Uterus (tissue), 4 donors: Measurements from ENCODE around the gene LAMC3. TPM values are rescaled to one million over a fixed set of nuclear protein-coding genes. Genes with fewer than 3 reads are reported as not detected.

Experiments
- DNase-seq, 2 donors: peaks; one replicate each; pipeline ENCODE4 v3.0.0-alpha.2; 2019 to 2020
- H3K27ac ChIP-seq, 2 donors: fragments of 200-600 bp; sonication (generic); 1 replicate in 1 of 2; 2 replicates in 1 of 2; pipeline ENCODE4 v1.5.1; 2016 to 2018
- H3K27me3 ChIP-seq, 2 donors: fragments of 200-600 bp; sonication (generic); one replicate each; pipeline ENCODE4 v1.5.1; 2018 to 2019; ENCODE audit warnings: control low read depth in 1 of 2
- H3K36me3 ChIP-seq, 2 donors: fragments of 200-600 bp; sonication (generic); one replicate each; pipeline ENCODE4 v1.5.1; 2019; ENCODE audit warnings: control low read depth in 1 of 2
- H3K4me1 ChIP-seq, 2 donors: fragments of 200-600 bp; sonication (generic); one replicate each; pipeline ENCODE4 v1.5.1; 2018 to 2019; ENCODE audit warnings: control low read depth in 1 of 2
- H3K4me3 ChIP-seq, 2 donors: fragments of 200-600 bp; sonication (generic); 1 replicate in 1 of 2; 2 replicates in 1 of 2; pipeline ENCODE4 v1.5.1; 2018 to 2019; ENCODE audit warnings: mild to moderate bottlenecking in 1 of 2
- H3K9me3 ChIP-seq, 2 donors: fragments of 200-600 bp; sonication (generic); one replicate each; pipeline ENCODE4 v1.5.1; 2019; ENCODE audit warnings: control low read depth in 1 of 2
- POLR2A ChIP-seq, 2 donors: fragments of 450-650 bp; IDR thresholded peaks; one replicate each; pipeline ENCODE4 v1.6.1; 2016; ENCODE audit warnings: antibody characterized with exemption in 2 of 2, mild to moderate bottlenecking in 1 of 2, moderate library complexity in 1 of 2
- intact Hi-C: fragments of 100-400 bp; cut with DNase I; formaldehyde crosslinking; loops from one replicate; pipeline ENCODE4 v1.15.1; 2023; ENCODE audit warnings: low total_unique reads
- total RNA-seq, 4 donors: library from RNA; depleted of rRNA in 3 of 4; stranded (reverse); fragments of >200 nt in 3 of 4; gene quantifications; one replicate each; pipeline versions ENCODE4 v1.1.0 to v1.2.4, GENCODE V29; 2014 to 2023
- TF ChIP-seq, protein P1 (sequence below), 4 experiments: fragments of 200-600 bp in 2 of 4; fragments of 450-650 bp in 2 of 4; sonication (generic) in 2 of 4; IDR thresholded peaks; one replicate each; pipeline ENCODE4 v1.5.1; 2016 to 2019; ENCODE audit warnings: antibody characterized with exemption in 4 of 4, mild to moderate bottlenecking in 2 of 4, moderate library complexity in 1 of 4
- donor health status: DM: yes; HTN: yes; CAD: no.

The LAMC3 gene
- total RNA-seq, 4 donors from 2014 or later: 2.6 to 58.5 (median 3.6) TPM

GRCh38 chr9:131062969-131063368 lies 54.0 kb downstream of the LAMC3 start:
- intact Hi-C loops: no loop called here
- no peaks in the 10 kb centered on the region for H3K4me1 ChIP-seq
- H3K4me3 ChIP-seq: no peak overlapping the region
- TF ChIP-seq POLR2A (IDR thresholded peaks at IDR 0.05): no peak
- TF ChIP-seq, protein P1, sequence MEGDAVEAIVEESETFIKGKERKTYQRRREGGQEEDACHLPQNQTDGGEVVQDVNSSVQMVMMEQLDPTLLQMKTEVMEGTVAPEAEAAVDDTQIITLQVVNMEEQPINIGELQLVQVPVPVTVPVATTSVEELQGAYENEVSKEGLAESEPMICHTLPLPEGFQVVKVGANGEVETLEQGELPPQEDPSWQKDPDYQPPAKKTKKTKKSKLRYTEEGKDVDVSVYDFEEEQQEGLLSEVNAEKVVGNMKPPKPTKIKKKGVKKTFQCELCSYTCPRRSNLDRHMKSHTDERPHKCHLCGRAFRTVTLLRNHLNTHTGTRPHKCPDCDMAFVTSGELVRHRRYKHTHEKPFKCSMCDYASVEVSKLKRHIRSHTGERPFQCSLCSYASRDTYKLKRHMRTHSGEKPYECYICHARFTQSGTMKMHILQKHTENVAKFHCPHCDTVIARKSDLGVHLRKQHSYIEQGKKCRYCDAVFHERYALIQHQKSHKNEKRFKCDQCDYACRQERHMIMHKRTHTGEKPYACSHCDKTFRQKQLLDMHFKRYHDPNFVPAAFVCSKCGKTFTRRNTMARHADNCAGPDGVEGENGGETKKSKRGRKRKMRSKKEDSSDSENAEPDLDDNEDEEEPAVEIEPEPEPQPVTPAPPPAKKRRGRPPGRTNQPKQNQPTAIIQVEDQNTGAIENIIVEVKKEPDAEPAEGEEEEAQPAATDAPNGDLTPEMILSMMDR (IDR thresholded peaks at IDR 0.05): no peak
- no peak for DNase-seq
- H3K9me3 ChIP-seq: no peaks in the 10 kb centered on the region
- H3K27ac ChIP-seq: no peak overlapping the region
- no peaks in the 10 kb centered on the region for H3K36me3 ChIP-seq
- H3K27me3 ChIP-seq: no peaks in the 10 kb centered on the region

DNA sequence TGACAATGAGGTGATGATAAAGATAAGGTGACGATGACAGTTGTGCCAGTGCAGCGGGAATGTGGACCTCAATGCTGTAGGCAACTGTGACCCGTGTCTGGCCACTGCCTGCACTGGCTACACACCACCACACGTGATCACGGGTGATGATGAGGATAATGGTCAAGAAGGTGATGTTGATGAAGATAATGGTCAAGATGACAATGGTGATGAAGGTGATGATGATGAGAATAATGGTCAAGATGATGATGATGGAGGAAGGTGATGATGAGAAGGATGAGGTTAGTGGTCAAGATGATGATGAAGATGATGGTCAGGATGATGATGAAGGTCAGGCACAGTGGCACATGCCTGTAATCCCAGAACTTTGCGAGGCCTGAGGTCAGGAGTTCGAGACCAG lies 56.6 kb downstream of the LAMC3 start:
- Histone ChIP-seq H3K27ac (no peak overlapping the region), H3K27me3 (no peaks in the 10 kb centered on the region)
- intact Hi-C loops: no loop called here

GRCh38 chr9:131067625-131068024 lies 58.7 kb downstream of the LAMC3 start:
- Histone ChIP-seq H3K27ac (no peak overlapping the region), H3K36me3 (no peaks in the 10 kb centered on the region), H3K9me3 (no peaks in the 10 kb centered on the region), H3K4me3 (no peak overlapping the region), H3K4me1 (no peaks in the 10 kb centered on the region), H3K27me3 (no peaks in the 10 kb centered on the region)
- no peak for TF ChIP-seq POLR2A (IDR thresholded peaks at IDR 0.05)
- TF ChIP-seq, protein P1 (IDR thresholded peaks at IDR 0.05): no peak
- no peak for DNase-seq
- intact Hi-C loops: no loop called here

More for the DNA sequence above, 56.6 kb downstream of the LAMC3 start:
- Histone ChIP-seq H3K9me3 (no peaks in the 10 kb centered on the region), H3K4me3 (no peak overlapping the region), H3K36me3 (no peaks in the 10 kb centered on the region), H3K4me1 (no peaks in the 10 kb centered on the region)
- DNase-seq: no peak
- TF ChIP-seq, protein P1 (IDR thresholded peaks at IDR 0.05): no peak
- TF ChIP-seq POLR2A (IDR thresholded peaks at IDR 0.05): no peak

DNA sequence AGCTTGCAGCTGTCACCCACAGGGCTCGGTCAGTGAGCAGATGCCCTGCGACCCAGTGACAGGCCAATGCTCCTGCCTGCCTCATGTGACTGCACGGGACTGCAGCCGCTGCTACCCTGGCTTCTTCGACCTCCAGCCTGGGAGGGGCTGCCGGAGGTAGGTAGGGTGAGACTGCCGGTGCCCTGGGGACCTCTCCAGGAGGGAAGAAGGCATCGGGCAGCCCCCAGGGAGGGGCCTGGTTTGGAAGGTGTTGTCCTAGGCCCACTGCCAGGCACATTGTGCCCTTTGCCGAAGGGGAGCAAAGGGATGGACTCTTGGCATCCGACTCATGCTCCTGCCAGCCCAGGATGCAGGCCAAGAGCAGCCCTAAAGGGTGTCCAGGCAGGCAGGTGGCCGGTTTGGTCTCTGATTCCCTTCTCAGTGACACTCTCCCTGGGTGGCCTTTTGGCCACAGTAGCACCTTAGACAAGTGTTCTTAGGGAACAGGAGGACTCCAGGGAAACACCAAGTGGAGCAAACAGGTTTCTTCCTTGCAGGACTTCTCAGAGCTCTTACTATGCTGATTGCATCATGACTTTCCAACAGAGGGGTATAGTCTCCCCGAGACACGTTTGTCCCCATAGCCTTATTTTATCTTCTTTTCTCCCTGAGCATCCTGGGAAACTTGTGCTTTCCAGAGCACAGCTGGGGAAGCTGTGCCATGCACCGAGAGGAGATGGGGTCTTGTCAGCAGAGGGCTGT lies 59.3 kb downstream of the LAMC3 start:
- Histone ChIP-seq H3K36me3 (no peaks in the 10 kb centered on the region), H3K4me3 (no peak overlapping the region), H3K4me1 (no peaks in the 10 kb centered on the region), H3K27ac (no peak overlapping the region), H3K27me3 (no peaks in the 10 kb centered on the region), H3K9me3 (no peaks in the 10 kb centered on the region)
- DNase-seq: no peak
- TF ChIP-seq POLR2A (IDR thresholded peaks at IDR 0.05): no peak
- TF ChIP-seq, protein P1 (IDR thresholded peaks at IDR 0.05): no peak
- intact Hi-C loops: no loop called here

DNA sequence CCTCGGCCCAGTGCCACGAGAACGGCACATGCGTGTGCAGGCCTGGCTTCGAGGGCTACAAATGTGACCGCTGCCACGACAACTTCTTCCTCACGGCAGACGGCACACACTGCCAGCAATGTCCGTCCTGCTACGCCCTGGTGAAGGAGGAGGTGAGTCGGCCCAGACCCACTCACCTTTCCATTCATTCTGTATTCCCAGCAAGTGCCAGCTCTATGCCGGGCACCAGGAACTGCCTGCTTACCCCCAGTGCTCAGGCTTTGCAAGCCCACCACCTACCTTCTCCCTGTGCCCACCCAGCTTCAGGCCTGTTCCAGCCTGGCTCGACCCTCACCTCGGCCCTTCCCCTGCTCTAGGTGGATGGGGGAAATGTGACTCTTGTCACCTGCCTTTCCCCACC lies 60.7 kb downstream of the LAMC3 start:
- no peak overlapping the region for H3K27ac ChIP-seq
- H3K9me3 ChIP-seq: no peaks in the 10 kb centered on the region
- H3K4me1 ChIP-seq: no peaks in the 10 kb centered on the region
- intact Hi-C loops: no loop called here
- no peak for DNase-seq
- H3K27me3 ChIP-seq: no peaks in the 10 kb centered on the region
- H3K4me3 ChIP-seq: no peak overlapping the region
- no peaks in the 10 kb centered on the region for H3K36me3 ChIP-seq
- TF ChIP-seq POLR2A (IDR thresholded peaks at IDR 0.05): no peak
- TF ChIP-seq, protein P1 (IDR thresholded peaks at IDR 0.05): no peak
